ENCODE data around the gene MPG. TPM values are rescaled to one million over a fixed set of nuclear protein-coding genes. Genes with fewer than 3 reads are reported as not detected.

The MPG gene
- total and polyA plus RNA-seq, 2 of the 8 experiments (the other 6 are each of a cell fraction or from before 2014, with no cell fraction given) = 37.6 to 83.7 TPM

GRCh38 chr16:92431-93339 is 14.7 kb downstream of the MPG start (continued):
- TF ChIP-seq SRF (IDR thresholded peaks at IDR 0.05; ENCODE audit: low read depth, low read length) (no peak), CHD2 (IDR thresholded peaks at IDR 0.05; ENCODE audit: low read length) (no peak), SAP30 (IDR thresholded peaks at IDR 0.05; ENCODE audit: insufficient read depth, insufficient replicate concordance, low read length) (no peak), CBX5 (IDR thresholded peaks at IDR 0.05; ENCODE audit: low read depth, low read length) (no peak), POLR2A (IDR thresholded peaks at IDR 0.05; ENCODE audit: control extremely low read depth in 1 of 2, low read depth in 2 of 2, low read length in 2 of 2) (no peak), FOSL1 (IDR thresholded peaks at IDR 0.05; ENCODE audit: insufficient read depth, low read depth, low read length) (no peak), KDM4A (IDR thresholded peaks at IDR 0.05; ENCODE audit: low read depth, low read length, severe bottlenecking) (no peak), CEBPB (IDR thresholded peaks at IDR 0.05; ENCODE audit: low read depth, low read length) (no peak), EZH2 (IDR thresholded peaks at IDR 0.05; ENCODE audit: low read depth, low read length, severe bottlenecking) (no peak)

All from H1 (cell line).